OCI-LY7 (cell line): ENCODE data around the gene EMSY.

Experiments
- EZH2phosphoT487 ChIP-seq: fragments of 200-600 bp; sonication (generic); IDR thresholded peaks from 2 replicates; pipeline ENCODE4 v1.6.1; 2018; ENCODE audit warnings: low read depth, borderline replicate concordance, mild to moderate bottlenecking, mixed run types, antibody characterized with exemption, low read length, moderate library complexity, mixed read lengths
- TF ChIP-seq, protein P1 (sequence below): fragments of 200-600 bp; sonication (generic); conservative IDR thresholded peaks from 2 replicates; pipeline ENCODE4 v1.5.1; 2014; ENCODE audit warnings: mild to moderate bottlenecking, antibody characterized with exemption, low read length, moderate library complexity, mixed read lengths

DNA sequence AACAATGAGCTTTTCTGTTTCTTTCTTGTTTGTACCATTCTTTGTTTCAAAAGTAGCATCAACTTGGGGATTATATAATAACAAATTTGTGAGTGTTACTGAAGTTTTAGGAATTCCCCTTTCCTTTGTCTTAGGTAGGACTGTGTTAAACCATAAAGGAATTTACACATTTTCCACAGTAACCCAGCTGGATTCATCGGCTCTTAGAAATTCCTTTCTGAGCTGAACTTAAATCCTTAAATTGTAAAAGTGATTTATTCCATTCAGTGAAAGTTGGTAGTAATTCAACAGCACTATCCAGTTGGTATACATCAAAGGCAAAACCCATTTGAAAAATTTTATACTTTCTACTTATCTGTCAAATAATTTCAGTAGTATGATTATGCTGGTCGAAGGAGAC is 11.8 kb downstream of the EMSY start:
- TF ChIP-seq, protein P1, sequence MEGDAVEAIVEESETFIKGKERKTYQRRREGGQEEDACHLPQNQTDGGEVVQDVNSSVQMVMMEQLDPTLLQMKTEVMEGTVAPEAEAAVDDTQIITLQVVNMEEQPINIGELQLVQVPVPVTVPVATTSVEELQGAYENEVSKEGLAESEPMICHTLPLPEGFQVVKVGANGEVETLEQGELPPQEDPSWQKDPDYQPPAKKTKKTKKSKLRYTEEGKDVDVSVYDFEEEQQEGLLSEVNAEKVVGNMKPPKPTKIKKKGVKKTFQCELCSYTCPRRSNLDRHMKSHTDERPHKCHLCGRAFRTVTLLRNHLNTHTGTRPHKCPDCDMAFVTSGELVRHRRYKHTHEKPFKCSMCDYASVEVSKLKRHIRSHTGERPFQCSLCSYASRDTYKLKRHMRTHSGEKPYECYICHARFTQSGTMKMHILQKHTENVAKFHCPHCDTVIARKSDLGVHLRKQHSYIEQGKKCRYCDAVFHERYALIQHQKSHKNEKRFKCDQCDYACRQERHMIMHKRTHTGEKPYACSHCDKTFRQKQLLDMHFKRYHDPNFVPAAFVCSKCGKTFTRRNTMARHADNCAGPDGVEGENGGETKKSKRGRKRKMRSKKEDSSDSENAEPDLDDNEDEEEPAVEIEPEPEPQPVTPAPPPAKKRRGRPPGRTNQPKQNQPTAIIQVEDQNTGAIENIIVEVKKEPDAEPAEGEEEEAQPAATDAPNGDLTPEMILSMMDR, result no peak
- no peak for TF ChIP-seq EZH2phosphoT487
